ENCODE data around the gene LPP.

Gene LPP

GRCh38 chr3:188918093-188918492, 764.1 kb downstream of the LPP start:
- DNase-seq (ENCODE audit: low read depth): no peak

- DNase-seq (ENCODE audit: low read depth): no peak
Measured at GRCh38 chr3:188923671-188924070, 769.7 kb downstream of the LPP start.

GRCh38 chr3:188925376-188925775, 771.4 kb downstream of the LPP start:
- no peak for DNase-seq (ENCODE audit: low read depth)

- no peak for DNase-seq (ENCODE audit: low read depth)
Measured at GRCh38 chr3:188926111-188926510, 772.2 kb downstream of the LPP start.

GRCh38 chr3:188926741-188927511, 773.0 kb downstream of the LPP start:
- no peak for DNase-seq (ENCODE audit: low read depth)

- DNase-seq (ENCODE audit: low read depth): no peak
Measured at GRCh38 chr3:188927971-188928370, 774.0 kb downstream of the LPP start.

- no peak for DNase-seq (ENCODE audit: low read depth)
Measured at GRCh38 chr3:188929137-188929536, 775.2 kb downstream of the LPP start.

- DNase-seq (ENCODE audit: low read depth): no peak
Measured at GRCh38 chr3:188931036-188931435, 777.1 kb downstream of the LPP start.

GRCh38 chr3:188931531-188931930, 777.6 kb downstream of the LPP start:
- DNase-seq (ENCODE audit: low read depth): no peak

- no peak for DNase-seq (ENCODE audit: low read depth)
Measured at GRCh38 chr3:188934989-188935388, 781.0 kb downstream of the LPP start.

- no peak for DNase-seq (ENCODE audit: low read depth)
Measured at GRCh38 chr3:188936597-188937107, 782.7 kb downstream of the LPP start.

- DNase-seq (ENCODE audit: low read depth): no peak
Measured at GRCh38 chr3:188937389-188937788, 783.4 kb downstream of the LPP start.

GRCh38 chr3:188938999-188939398, 785.0 kb downstream of the LPP start:
- no peak for DNase-seq (ENCODE audit: low read depth)

GRCh38 chr3:188939814-188940572, 786.0 kb downstream of the LPP start:
- no peak for DNase-seq (ENCODE audit: low read depth)

All from GM04504 (cell line).